HG03354 (cell line): ENCODE measurements around the gene AK3.

Source experiments
- ATAC-seq: cut with Tn5 transposase; IDR thresholded peaks from one replicate; pipeline ENCODE4 v1.9.1; 2021; ENCODE audit warnings: mild to moderate bottlenecking; ENCODE audit not compliant: unreplicated experiment, poor library complexity, severe bottlenecking

The AK3 gene

GRCh38 chr9:4750023-4750673, 9.1 kb upstream of the AK3 start:
- no peak for ATAC-seq

DNA sequence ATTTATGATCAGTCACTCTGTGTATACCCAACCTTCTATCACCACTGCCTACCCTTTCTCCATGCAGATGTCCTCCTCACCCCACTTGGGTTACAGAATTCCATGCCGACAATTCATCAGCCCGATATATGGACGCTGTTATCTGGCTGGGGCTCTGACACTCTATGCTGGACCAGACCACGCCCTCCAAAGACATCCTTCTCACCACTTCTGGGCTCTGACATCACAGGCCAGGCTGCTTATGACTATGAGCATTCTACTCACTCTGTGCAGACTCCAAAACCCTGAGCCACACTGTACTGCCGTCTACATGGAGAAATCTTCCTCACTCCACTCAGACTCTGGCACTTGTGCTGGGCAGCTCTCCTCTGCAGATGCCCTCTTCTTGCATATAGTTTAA, 7.6 kb upstream of the AK3 start:
- no peak for ATAC-seq

- ATAC-seq: no peak
Observed at GRCh38 chr9:4746278-4747030, 5.5 kb upstream of the AK3 start.

DNA sequence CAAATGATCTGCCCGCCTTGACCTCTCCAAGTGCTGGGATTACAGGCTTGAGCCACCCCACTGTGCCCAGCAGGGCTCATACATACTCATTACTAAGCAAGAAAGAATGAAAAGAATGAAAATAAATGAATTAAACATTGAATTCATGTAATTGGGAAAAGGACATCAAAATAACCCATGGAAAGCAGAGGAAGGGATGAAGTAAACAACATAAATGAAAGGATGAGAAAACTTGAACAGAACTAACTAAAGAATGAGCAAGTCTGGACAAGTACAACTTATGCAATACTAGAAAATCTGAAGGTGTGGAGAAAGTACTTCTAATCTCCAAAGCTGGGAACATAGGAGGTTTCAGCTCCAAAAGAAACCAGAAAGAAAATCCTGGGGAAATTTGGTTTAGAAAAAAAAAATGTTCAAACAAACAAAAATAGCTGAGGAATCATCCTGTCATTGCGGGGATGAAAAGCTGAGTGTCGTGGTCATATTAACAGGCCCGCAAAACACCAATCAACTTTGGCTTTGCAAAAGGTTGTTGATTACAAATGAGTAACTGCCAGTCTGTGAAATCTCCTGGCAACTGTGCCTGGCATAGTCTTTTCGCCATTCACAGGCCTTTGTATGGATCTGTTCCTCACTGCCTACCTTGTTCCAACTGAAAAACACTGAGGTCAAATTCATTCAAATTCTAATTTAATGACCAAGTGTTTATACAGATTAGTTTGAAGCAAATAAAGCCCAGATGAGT, 2.3 kb upstream of the AK3 start:
- ATAC-seq: no peak

GRCh38 chr9:4742246-4742645, 1.2 kb upstream of the AK3 start:
- no peak for ATAC-seq

GRCh38 chr9:4741365-4742089, 525 bp upstream of the AK3 start:
- ATAC-seq: no peak

DNA sequence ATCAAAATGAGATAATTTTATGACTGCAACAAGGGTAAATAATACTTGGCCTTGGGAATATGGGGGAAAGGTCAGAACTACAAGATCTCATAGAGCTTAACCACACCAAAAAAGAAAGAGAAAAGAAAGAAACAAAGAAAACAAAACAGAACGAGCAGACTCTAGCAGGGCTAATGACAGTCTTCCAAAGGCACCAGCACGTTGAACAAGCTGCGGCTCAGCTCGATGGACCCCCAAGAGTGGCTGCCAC, 689 bp downstream of the AK3 start:
- ATAC-seq: no peak

- ATAC-seq: no peak
Observed at GRCh38 chr9:4739587-4740387, 1.2 kb downstream of the AK3 start.

- no peak for ATAC-seq
Observed at GRCh38 chr9:4738866-4739586, 2.0 kb downstream of the AK3 start.

GRCh38 chr9:4734150-4734549, 6.9 kb downstream of the AK3 start:
- ATAC-seq: no peak

- no peak for ATAC-seq
Observed at GRCh38 chr9:4732890-4733289, 8.1 kb downstream of the AK3 start.

DNA sequence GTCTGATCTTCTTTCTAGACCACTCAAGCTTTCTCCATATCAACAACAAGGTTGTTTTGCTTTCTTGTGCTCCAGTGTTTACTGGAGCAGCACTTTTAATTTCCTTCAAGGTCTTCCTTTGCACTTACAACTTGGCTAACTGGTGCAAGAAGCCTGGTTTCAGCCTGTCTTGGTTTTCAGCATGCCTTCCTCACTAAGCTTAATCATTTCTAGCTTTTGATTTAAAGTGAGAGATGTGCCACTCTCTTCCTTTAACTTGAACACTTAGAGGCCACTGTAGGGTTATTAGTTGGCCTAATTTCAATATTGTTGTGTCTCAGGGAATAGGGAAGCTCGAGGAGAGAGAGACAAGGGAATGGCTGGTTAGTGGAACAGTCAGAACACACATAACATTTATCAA, 13.4 kb downstream of the AK3 start:
- ATAC-seq: no peak

- no peak for ATAC-seq
Observed at GRCh38 chr9:4725706-4726442, 15.1 kb downstream of the AK3 start.

GRCh38 chr9:4721736-4722135, 19.3 kb downstream of the AK3 start:
- no peak for ATAC-seq

DNA sequence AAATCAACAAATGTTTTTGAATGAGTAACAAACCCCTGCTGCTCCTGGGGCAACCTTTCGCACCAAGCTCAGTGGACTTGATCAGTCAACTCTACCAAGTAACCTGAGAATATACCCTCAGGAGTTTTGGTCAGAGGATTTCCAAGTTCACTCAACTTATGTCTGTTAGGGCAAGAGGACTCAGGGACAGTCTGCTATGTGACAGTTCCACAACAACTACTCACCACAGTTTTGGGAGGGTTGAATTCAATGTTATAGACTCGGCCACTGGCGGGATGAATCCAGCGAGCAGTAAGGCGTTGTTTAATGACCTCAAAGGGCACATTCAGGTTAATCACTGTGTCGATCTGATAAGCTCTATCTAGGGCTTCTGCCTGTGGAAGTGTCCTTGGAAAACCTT, 22.1 kb downstream of the AK3 start:
- no peak for ATAC-seq

DNA sequence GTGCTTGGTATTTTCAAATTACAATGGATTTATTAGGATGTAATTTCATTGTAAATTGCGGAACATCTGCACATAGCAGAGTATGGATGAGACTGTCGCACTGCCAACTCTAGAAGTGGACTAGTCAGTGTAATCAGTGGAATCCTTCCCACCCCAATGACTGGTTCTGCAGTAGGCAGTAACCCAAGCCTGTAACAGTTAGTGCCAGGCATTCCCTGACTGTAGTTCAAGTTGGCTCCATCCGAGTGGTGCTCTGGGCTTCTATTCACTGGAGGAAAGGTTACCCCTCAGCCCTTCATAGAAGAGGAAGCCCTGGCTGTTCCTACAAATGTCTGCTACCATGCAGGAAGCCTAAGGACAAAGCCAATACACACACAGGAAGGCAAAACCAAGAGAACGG, 23.2 kb downstream of the AK3 start:
- ATAC-seq: no peak

GRCh38 chr9:4716163-4716562, 24.8 kb downstream of the AK3 start:
- ATAC-seq: no peak

DNA sequence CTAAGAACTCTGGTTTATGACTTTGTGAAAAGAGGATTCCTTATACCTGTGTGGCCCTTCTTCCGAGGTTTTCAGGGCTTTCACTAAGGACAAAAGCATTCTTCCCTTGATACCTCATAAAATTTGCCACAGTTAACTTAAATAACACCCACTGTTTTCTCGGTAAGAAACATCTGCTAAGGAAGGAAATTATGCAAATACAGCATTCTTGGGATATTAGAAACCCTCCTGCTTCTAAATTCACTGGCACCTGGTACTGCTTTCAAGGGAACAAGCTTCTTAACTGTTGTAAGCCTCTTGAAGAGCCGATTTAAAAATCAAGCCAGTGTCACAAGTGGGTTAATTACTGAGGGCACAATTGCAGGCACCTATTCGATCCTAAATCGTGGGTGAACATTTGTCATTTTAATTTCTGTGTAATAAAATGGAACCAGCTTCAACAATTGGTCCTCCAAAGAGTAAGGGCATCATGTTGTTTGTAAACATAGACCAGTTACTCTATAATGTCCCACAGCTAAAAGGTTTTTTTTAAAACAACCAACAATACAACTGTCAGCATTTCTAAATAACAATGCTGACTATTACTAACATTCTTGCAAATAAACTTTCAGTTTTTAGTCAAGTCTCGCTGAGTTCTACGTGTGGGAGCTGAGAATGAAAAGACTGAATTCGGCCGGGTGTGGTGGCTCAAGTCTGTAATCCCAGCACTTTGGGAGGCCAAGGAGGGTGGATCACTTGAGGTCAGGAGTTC, 26.6 kb downstream of the AK3 start:
- ATAC-seq: no peak
